Fibroblast of lung (primary cell): ENCODE results near the gene ECHS1. TPM values are rescaled to one million over a fixed set of nuclear protein-coding genes. Genes with fewer than 3 reads are reported as not detected.

Experiments
- DNase-seq, 2 donors: peaks; one replicate each; pipeline versions ENCODE4 v3.0.0 to v3.0.0-alpha.2; 2010; ENCODE audit warnings: low read depth in 2 of 2
- H2AFZ ChIP-seq: 2 replicates; pipeline ENCODE4 v1.5.1; 2012; ENCODE audit warnings: low read length, control low read depth, inconsistent platforms
- H3K27ac ChIP-seq: 2 replicates; pipeline ENCODE4 v1.5.1; 2011; ENCODE audit warnings: low read length, control low read depth; ENCODE audit not compliant: insufficient read depth
- H3K27me3 ChIP-seq: 2 replicates; pipeline ENCODE4 v1.5.1; 2011; ENCODE audit warnings: mild to moderate bottlenecking, low read length; ENCODE audit not compliant: control insufficient read depth, insufficient read depth
- H3K36me3 ChIP-seq: 2 replicates; pipeline ENCODE4 v1.5.1; 2011; ENCODE audit warnings: low read length; ENCODE audit not compliant: control insufficient read depth, insufficient read depth
- H3K4me1 ChIP-seq: 2 replicates; pipeline ENCODE4 v1.5.1; 2011; ENCODE audit warnings: low read length; ENCODE audit not compliant: control insufficient read depth, insufficient read depth; ENCODE audit errors: extremely low read depth
- H3K4me2 ChIP-seq: 2 replicates; pipeline ENCODE4 v1.5.1; 2011; ENCODE audit warnings: low read length, control low read depth; ENCODE audit not compliant: insufficient read depth; ENCODE audit errors: extremely low read depth
- H3K4me3 ChIP-seq, 4 experiments: fragments of 200-600 bp in 1 of 4; sonication (generic) in 1 of 4; replicated peaks in 1 of 4; 2 replicates each; pipeline ENCODE4 v1.5.1; 2011 to 2016; ENCODE audit warnings: low read length in 4 of 4, low read depth in 3 of 4, mild to moderate bottlenecking in 3 of 4, control low read depth in 2 of 4, inconsistent platforms in 1 of 4, mixed read lengths in 1 of 4; ENCODE audit not compliant: insufficient read depth in 1 of 4; ENCODE audit errors: control extremely low read depth in 1 of 4
- H3K79me2 ChIP-seq: 2 replicates; pipeline ENCODE4 v1.5.1; 2012; ENCODE audit warnings: mild to moderate bottlenecking, low read length, inconsistent platforms; ENCODE audit not compliant: control insufficient read depth, insufficient read depth
- H3K9ac ChIP-seq: 2 replicates; pipeline ENCODE4 v1.5.1; 2011; ENCODE audit warnings: mild to moderate bottlenecking, low read length, control low read depth; ENCODE audit not compliant: insufficient read depth
- H3K9me3 ChIP-seq: 2 replicates; pipeline ENCODE4 v1.5.1; 2012; ENCODE audit warnings: low read depth, low read length; ENCODE audit not compliant: control insufficient read depth, insufficient read depth
- H4K20me1 ChIP-seq: 2 replicates; pipeline ENCODE4 v1.5.1; 2011; ENCODE audit warnings: low read length; ENCODE audit not compliant: control insufficient read depth, insufficient read depth; ENCODE audit errors: extremely low read depth
- CTCF ChIP-seq, 2 donors: IDR thresholded peaks in 1 of 2; conservative IDR thresholded peaks in 1 of 2; 1 replicate in 1 of 2; 2 replicates in 1 of 2; pipeline ENCODE4 v1.5.1; 2011 to 2012; ENCODE audit warnings: low read length in 2 of 2, control low read depth in 1 of 2, inconsistent platforms in 1 of 2, low read depth in 1 of 2, mild to moderate bottlenecking in 1 of 2
- EZH2 ChIP-seq: IDR thresholded peaks from 2 replicates; pipeline ENCODE4 v1.5.1; 2012; ENCODE audit warnings: low read length, control low read depth, mild to moderate bottlenecking; ENCODE audit errors: missing control alignments
- polyA plus RNA-seq, 2 donors: library from polyadenylated mRNA; depleted of rRNA in 1 of 2; stranded (reverse) in 1 of 2; unstranded in 1 of 2; fragments of >200 nt; gene quantifications; 2 replicates each; pipeline ENCODE4 v1.2.1, GENCODE V29; 2011 to 2012; ENCODE audit warnings: missing spikeins in 1 of 2
- total RNA-seq: library from RNA; depleted of rRNA; stranded (reverse); fragments of >200 nt; gene quantifications from 2 replicates; pipeline ENCODE4 v1.2.1, GENCODE V29; 2014

ECHS1 gene
- total and polyA plus RNA-seq, 2 donors (not counting 1 experiment from before 2014, with no cell fraction given), result 63.9 to 71.9 TPM

GRCh38 chr10:133358162-133358924, 14.8 kb downstream of the ECHS1 start:
- Histone ChIP-seq H3K4me1 (peaks cover 2% of the 10 kb centered on the region), H3K4me2 (no peak overlapping the region), H3K36me3 (peaks cover 3% of the 10 kb centered on the region), H3K9ac (no peak overlapping the region), H3K27ac (no peak overlapping the region), H3K79me2 (no peaks in the 10 kb centered on the region), H3K27me3 (no peaks in the 10 kb centered on the region), H3K9me3 (no peaks in the 10 kb centered on the region), H2AFZ (peak overlapping the region; percentile 12), H3K4me3 (no peak overlapping the region), H4K20me1 (no peaks in the 10 kb centered on the region)
- DNase-seq, result no peak
- TF ChIP-seq CTCF (conservative IDR thresholded peaks at IDR 0.05 in 1 of 2, IDR thresholded peaks at IDR 0.05 in 1 of 2; ENCODE audit: low read depth in 1 of 2, low read length in 2 of 2), result no peak
- TF ChIP-seq EZH2, result no peak

GRCh38 chr10:133357285-133358161, 15.6 kb downstream of the ECHS1 start, which contains the start of gene FUOM:
Gene FUOM (minus strand): TSS chr10:133358019. CDS start chr10:133358007, 12 bp downstream.
- Histone ChIP-seq H2AFZ (peak within 1 kb of the TSS; percentile 16), H3K9ac (peak within 1 kb of the TSS; percentile 26), H3K4me3 (peak within 1 kb of the TSS; percentile 31 to 58 (median 44)), H3K27ac (no peak within 1 kb of the TSS), H3K79me2 (no peaks in the 10 kb centered on the region), H3K36me3 (peaks cover under 1% of the 10 kb centered on the region), H3K9me3 (no peaks in the 10 kb centered on the region), H3K4me1 (peaks cover 2% of the 10 kb centered on the region), H3K27me3 (no peaks in the 10 kb centered on the region), H4K20me1 (no peaks in the 10 kb centered on the region), H3K4me2 (peak within 1 kb of the TSS; percentile 59)
- no peak for TF ChIP-seq EZH2
- no peak for TF ChIP-seq CTCF (conservative IDR thresholded peaks at IDR 0.05 in 1 of 2, IDR thresholded peaks at IDR 0.05 in 1 of 2; ENCODE audit: low read depth in 1 of 2, low read length in 2 of 2)
- peak; percentile 35 to 46 for DNase-seq
